NOMO-1 treated with dmso at 0.1 percent for 144 hours (cell line): ENCODE measurements around the gene PDE3A.

Experiments used
- DNase-seq: peaks from one replicate; lab custom pipeline; 2025; ENCODE audit not compliant: unreplicated experiment; lab: John Stamatoyannopoulos, UW

PDE3A gene

DNA sequence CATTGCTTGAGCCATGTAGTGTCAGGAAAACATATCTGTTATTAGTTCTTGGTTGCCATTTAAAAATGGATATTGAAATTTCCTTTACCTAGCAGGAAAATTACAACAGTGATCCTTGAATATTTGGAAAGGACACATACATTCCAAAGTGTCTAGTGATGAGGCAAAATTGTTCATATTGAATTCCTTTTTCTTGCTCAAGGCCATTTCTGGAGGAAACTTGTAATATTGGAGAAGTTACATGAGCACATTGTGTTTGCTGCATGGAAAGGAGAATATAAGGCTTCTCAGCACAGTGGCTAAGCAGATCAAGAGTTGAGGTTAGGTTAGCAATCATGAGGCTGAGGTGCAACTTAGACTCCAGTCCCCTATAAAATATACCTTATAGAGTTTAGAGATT, 121.9 kb downstream of the PDE3A start:
- DNase-seq: no peak

DNA sequence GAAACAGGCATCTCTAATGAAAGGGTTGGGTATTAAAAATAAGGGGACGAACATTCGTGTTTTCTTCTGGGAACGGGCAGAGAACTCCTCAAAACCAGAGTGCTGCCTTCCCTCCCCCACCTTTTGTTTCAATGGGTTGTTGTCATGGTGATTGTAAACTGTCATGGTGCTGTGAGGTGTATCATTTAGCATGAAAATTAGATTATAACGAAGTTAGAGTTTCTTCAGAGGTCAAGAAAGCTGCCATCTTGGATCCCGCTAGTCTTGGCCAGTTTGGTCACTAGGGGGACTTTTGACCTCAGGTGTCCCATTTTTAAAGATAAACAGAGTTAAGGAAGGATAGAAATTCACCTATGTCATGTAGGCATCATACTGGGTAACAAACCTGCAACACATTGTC, 123.0 kb downstream of the PDE3A start:
- DNase-seq: no peak

DNA sequence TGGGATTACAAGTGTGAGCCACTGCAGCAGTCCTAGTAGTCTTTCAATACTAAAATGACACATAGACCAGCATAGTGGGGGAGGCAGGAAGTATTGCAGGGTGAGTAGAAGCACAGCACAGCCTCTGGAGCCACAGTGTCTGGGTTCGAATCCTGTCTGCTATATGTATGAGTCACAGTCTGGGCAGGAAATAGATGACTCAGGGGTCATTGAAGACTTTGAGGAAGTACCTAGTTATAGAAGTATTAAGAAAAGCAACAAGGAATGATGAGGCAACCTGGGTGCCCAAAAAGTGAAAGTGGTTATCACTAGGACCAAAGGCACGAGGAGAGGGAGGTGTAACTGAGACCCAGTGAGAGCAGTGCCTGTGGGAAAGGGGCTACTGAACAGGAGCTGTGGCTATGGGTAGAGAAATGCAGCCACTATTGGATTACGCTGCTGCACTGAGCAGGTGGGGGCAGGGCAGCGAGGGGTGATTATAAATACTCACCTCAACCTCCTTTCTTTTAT, 124.0 kb downstream of the PDE3A start:
- DNase-seq: peak; percentile 84

DNA sequence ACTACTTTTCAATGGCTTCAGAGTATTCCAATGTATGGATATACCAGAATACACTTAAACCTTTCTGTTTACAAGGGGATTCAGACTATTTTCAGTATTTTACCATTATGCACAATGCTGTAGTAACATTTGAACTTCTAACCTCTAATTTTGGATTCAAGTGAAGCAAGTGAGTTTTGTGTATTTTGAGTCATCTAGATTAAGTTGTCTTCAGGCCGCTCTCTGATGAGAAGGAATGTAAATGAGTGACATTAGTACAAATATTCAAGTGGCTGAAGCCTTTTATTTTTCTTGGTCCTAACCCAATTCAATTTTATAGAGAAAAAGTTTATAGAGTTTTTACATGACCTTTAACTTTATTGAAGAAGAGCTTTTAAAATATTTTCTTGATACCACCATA, 125.6 kb downstream of the PDE3A start:
- no peak for DNase-seq

DNA sequence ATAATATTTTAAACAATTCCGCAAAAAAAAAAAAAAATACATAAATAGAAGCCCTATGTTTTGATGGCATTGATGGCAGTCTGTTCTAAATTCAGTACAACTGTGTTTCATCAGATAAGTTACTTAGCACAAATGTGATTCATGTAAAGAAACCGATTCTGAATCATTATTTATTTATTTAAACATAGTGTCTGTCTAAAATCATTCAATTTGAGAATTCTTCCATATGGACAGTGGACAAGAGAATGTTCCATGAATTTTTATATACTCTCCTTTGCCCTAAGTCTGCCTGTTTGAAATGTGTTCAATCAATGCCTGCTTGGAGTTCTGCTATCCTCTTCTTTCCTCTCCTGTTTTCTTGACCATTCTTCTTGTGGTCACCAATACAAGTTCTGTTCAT, 126.5 kb downstream of the PDE3A start:
- no peak for DNase-seq

DNA sequence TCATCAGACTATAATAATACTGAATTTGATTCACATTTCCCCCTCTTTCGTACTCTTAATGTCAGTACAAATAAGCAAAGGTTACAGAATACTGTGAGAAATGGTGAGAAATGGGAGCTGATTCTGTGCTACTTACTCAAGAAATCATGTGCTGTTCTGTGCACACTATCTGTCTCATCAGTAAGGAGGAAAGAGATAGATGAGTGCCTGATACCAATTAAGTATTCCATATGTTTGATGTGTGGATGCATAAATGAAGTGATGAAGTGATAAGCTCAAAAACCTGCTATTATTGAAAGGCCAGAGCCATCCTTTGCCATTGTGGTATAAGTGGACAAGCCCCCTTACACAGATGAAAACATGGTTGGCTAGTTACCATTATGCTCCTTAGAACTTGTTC, 127.7 kb downstream of the PDE3A start:
- no peak for DNase-seq

DNA sequence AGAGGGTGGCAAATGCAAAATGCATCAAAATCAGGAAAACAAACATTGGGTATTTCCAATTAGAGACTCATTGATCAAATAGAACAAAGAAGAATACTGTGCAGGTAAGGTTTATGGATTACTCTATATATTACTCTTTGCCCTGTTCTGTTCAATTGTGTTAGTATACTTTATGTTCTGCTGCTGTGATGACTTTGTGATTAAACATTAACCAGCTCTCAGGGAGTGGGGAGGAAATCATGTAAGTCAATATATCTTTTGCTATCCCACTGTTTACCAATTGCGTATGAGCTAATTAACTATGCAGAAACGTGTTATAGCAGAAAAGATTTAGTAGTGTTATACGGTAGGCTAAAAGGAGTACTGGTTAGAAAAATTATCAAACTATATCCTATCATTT, 129.4 kb downstream of the PDE3A start:
- DNase-seq: no peak

DNA sequence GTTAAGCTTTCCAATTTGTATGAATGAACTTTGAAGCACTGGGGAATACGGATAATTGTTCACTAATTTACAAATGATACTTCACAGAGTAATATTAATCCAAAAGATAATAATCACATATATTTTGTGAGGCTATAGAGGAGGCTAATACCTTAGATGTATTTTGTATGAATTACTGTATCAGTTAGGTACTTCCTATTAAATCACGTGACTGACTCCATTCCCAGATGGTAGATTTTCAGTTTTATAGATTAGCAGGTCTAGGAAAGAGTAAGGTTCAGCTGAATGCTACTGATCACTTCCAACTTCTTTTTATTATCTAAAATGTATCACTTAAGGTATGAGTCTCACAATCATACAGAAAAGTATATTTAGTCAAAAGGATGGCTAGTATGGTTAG, 133.6 kb downstream of the PDE3A start:
- no peak for DNase-seq

DNA sequence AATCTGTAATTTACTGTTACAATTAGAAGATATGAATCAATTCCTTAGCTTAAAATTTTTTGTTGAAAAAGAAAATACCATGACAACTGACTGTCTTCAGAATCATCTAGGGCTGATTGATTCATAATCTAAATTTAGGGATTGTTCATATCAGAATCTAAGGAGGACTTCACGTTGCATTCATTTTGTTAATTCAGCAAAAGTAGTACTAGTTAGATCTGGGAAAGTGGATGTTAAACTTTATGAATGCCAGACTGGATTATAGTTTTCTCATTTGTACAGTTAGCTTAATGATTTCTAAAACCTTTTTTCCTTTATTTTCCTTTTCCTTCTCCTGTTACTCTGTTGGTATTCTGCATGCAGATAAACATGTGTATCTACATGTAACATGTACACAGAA, 135.5 kb downstream of the PDE3A start:
- DNase-seq: no peak

DNA sequence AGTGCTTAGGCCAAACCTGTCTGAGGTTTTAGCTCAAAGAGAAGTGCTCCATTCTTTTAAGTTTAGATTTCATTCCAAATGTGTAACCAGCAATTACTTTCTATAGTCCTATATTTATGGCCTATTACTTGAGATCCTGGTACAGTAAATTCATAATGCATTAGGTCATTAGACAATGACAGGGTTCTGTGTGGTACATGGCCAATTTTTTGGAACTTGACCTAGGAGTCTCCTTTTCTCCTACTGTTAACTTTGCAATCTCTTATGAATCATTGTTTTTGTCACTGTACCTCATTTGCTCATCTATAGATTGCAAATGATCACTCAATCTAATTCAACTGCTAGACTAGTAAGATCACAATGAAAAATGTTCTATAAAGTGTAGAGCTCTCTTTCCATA, 136.7 kb downstream of the PDE3A start:
- DNase-seq: no peak

DNA sequence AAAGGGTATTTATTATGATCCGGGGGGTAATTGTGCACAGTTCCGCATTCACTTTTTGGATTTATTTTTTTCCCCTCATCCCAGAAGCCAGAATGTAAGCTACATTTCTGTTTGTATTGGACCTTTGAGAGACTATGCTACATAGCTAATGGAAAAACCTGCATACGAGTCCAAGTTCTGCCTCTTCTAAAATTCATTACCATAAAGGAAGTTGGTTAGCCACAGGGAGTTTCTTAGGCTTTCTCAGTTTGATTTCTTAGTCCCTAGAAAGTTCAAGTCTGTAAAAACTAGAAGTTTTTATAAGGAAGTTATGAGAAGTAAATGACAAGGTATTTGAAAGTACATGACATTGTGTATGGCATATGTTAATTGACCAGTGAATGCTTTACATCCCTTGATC, 138.7 kb downstream of the PDE3A start:
- DNase-seq: no peak

DNA sequence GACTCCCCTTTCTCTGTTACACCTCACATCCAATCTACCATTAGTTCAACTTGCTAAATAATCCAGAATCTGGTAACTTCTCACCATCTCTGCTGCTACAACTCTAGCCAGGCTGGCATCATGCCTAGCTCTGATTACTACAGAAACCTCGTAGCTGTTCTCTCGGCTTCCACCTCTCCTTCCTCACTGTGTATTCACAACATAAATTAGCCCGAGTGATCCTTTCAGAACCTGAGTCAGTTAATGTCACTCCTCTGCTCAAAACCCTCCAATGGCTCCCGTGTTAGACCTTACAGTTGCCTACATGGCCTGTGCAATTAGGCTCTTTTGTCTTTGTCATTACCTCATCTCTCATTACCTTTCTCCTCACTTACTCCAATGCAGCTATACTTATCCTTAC, 139.4 kb downstream of the PDE3A start:
- DNase-seq: no peak

DNA sequence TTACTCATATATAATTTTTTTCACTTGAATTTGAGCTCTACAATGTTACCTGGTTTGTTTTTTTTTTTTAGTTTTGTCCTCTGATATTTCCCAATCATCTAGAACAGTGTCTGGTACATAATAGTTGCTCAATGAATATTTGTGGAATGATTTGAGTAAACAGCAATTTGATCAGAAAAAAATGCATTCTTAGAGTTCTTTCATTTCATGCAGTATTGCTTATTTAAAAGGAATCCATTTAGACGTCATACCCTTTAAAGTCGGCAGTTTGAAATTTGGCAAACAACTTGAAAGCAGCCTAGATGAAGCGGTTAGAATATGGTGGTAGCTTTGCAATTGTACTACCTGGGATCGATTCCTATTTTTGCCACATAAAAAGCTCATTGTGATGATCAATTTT, 140.0 kb downstream of the PDE3A start:
- DNase-seq: no peak

DNA sequence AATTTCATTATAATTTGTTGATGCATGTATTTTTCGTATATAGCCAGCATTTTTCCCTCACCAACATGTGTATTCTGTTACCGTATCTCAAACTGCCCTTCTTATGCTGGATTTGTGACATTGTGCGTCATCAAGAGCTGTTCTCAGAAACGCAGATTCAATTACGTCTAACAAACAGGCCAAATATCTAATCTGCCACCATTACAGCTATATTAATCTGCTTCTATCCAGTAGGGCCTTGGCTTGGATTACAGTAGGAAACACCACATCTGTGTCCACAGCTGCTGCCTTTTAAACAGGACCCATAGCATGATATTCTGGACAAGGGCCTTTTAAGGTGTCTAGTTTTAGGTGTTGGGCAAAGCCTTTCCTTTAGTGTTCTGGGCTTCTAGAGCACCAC, 140.6 kb downstream of the PDE3A start:
- DNase-seq: no peak

DNA sequence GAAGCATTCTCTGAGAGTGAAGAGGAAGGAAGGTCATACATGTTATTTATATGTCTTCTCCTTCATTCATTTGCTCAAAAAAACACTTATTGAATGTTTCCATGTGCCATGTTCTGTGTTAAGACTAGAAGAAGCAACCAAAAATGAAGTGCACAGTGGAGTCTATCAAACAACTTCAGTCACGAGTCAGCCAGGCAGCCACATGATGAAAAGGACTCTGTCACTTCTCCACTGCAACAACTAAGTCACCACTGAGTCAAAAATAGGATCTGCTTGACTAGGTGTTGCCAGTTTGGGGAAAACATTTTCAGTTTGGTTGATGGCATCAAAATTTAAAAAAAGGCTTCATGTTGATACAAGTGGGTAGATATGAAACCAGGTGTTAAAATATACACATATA, 142.5 kb downstream of the PDE3A start:
- no peak for DNase-seq

DNA sequence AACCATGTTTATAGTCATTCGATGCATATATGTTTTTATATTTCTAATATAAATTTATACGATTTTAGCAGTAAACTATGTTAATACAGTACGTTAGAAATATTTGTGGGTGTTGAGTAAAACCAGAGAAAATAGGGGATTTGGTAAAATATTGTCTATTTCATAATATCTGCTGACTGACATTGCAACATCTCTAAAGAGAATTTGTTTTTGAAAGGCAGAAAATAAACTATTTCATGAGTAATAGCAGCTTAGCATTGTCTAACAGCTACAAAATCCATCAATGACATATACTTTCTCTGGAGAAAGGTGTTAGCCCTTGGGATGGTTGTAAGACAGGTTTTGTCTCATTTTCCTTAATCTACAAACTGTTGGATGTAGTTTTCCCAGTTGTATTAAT, 144.9 kb downstream of the PDE3A start:
- no peak for DNase-seq

DNA sequence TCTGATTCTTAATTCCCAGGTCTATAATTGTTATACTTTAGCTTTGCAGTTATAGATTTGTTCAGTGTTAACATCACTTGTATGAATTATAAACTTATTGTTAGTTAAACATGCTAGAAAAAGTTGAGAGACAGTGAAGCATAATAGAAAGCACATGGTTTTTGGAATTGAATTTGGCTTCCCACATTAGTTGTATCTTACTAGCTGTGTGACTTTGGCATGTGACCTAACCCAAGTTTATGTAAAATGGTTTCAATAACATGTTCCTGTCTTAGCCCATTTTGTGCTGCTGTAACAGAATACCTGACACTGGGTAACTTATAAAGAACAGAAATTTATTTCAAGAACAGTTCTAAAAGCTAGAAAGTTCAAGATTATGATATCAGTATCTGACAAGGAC, 146.3 kb downstream of the PDE3A start:
- no peak for DNase-seq

DNA sequence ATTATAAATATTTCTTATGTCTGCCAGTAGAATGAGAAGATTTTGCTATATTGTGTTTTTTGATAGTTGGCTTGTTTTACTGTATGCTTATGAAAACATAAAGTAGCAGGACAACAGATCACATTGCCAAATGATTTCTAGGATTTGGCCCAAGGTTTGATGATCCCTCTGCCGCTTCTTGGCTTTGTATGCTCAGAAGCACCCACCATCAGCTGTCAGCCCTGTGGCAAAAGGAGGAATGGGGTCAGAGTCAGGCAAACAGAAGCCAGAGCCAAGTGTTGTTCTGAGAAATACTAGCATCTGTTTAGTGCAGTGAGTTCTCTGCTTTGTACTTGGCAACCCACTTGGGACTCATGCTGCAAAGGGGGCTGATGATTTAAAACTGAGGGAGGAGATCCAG, 152.2 kb downstream of the PDE3A start:
- no peak for DNase-seq

DNA sequence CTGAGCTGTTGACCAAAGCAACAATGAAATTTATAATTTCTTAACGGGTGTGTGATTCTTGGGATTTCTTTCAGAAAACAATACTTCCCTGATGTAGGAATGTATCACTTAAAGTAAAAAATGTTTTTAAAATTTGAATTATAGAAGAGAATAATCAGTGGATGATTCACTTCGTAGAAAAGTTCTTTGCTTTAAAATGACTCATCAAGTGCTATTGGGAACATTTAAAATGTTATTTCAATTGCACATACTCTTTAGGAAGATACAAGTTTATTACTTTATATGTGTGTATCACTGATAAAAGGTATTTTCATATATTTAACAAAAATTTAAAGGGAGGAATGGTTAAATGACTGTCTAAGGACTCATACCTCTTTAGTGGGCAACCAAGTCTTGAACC, 155.3 kb downstream of the PDE3A start:
- DNase-seq: no peak

DNA sequence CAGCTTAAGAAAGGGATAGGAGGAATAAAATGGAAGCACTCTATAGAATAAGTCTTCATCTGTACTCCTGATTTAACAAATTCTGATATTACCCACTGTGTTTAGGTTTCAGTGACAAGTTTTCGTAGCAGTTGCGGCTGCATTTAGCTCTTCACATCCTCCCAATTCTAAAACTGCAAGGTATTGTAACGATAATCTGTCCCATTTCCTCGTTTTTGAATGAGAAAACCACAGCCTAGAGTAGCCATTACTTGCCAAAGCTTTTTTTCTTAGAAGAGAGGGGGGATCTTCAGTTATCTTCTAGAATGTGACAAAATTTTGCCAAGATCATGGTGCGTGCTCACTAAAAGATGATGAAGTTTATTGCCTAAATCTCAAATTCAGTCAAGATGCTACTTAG, 155.8 kb downstream of the PDE3A start:
- DNase-seq: no peak

DNA sequence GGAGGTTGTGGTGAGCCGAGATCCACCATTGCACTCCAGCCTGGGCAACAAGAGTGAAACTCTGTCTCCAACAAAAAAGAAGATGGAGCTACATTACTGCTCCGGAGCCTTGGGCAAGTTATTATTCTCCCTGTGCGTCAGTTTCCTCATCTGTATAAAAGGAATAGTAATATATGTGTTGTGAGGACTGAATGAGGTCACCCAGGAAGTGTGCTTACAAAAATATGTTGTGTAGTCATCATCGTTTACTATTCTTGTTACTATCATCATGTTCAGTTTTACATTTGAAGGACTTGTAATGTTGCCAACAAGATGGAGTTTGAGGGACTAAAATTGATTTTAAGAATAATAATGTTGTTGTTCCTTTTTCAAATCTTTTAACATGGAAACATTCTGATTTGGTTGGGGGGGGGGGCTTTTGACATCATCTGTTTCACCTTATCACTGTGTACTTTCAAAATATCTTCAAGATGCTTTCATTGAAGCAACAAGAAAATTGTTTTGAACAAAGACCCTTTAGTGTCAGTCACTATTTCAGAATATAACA, 156.8 kb downstream of the PDE3A start:
- no peak for DNase-seq

DNA sequence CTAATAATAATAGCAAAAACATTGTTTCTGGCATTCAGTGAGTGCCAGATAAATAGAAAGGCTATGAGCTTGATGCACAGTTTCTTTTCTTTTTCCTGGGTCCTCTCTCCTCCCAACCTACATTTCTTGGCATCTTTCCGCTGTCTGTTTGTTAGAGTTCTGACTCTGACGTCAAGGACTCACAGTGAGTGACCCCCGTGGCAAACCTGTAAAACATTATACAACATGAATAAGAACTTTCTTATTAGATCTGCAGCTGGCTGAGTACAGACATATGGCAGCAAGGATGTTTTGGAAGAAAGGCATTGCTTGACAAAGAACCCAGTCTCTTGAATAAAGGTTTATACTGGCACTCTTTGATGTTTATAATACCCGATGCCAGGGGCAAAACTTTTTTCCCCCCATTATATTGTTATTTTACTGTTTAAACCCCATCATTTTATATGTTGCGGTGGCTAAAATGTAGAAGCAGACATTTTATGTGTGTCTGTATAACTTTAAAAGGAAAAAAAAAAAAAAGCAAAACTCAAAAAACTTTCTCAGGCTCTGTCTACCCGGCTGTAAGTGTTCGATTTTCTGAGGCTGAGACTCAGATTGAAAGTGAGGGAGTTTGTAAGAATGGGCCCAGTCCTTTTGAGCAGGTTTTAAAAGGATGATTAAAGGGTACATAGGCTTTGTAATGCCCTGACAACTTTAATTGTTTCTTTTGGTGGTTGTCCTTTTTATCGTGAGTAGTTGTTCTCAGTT, 159.3 kb downstream of the PDE3A start:
- no peak for DNase-seq

DNA sequence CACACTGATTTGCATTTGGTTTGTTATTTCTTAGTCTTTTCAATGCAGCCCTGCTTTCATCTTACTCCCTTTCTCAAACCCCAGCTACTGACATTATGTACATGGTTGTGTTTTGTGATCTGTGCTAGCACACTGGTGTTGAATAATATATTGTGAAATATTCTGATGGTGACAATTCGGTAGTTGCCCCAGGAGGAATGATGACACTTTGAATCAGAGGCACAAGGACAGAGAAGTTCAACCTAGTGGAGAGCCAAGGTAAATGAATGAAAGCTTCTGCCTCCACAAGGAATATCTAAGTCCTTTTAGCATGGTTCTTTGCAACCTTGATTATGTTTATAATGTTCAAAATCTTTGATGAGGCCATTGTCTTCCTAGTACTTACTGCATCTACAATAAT, 159.9 kb downstream of the PDE3A start:
- no peak for DNase-seq
